ENCODE data around the gene VAMP4. TPM values are rescaled to one million over a fixed set of nuclear protein-coding genes. Genes with fewer than 3 reads are reported as not detected.

Gene VAMP4, protein sequence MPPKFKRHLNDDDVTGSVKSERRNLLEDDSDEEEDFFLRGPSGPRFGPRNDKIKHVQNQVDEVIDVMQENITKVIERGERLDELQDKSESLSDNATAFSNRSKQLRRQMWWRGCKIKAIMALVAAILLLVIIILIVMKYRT
- 1 to 10 TPM; 5.8 to 7.0 TPM for total RNA-seq

DNA sequence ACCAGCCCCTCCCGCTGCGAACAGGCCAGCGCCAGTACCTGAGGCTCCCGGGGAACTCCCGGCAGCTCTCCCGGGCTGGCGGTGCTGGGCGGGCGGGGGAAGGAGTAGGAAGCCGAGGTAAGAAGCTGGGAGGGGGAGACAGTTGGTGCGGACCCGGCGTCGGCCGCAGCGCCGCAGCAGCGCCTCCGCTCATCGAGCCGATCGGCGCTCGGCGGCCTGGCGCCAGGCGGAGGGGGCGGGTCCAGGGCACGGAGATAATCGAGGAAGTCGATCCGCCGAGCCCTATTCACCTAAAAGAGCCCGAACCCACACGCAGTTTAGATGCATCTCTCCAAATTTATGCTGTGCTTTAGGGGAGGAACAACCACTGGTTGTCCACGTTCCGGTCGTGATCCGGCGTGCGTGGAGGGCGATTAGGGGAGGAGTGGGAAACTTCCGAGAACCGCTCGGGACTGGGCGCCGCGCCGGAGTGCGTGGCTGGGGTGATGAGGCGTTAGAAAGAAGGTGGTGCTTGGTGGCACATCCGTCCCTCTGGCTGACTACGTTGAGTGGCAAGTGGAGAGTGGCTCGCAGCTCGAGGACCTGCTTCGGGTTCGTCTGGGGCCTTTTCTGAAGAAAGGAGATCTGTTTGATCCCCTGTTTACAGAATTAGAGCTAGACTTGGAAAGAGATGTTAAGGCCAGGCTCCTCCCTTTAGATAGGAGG, at the start of gene VAMP4:
Gene VAMP4, minus strand, starts transcription at position 194 of the 705 bp plus-strand sequence. CDS start 3,651 bp downstream, outside the sequence.
- ChIA-PET POLR2A (interaction anchor here (0.6 to 1.5 kb wide), 5 partner anchors 24 to 257 kb away, joined by 3 to 6 read pairs (median 4); partner anchors contain the start of genes DNM3, METTL13 and PRRC2C), CTCF (interaction anchor here (1.1 to 2.5 kb wide), 3 partner anchors 13 to 97 kb away, joined by 3 to 6 read pairs (median 4); partner anchors contain the start of gene METTL13)

- ChIA-PET CTCF (interaction anchor here (1.3 kb wide), 1 partner anchor 8 kb away, joined by 3 read pairs; no protein-coding TSS in a partner anchor), POLR2A (no interaction called here)
These were observed 48.5 kb upstream of the VAMP4 start for GRCh38 chr1:171790318-171790717.

DNA sequence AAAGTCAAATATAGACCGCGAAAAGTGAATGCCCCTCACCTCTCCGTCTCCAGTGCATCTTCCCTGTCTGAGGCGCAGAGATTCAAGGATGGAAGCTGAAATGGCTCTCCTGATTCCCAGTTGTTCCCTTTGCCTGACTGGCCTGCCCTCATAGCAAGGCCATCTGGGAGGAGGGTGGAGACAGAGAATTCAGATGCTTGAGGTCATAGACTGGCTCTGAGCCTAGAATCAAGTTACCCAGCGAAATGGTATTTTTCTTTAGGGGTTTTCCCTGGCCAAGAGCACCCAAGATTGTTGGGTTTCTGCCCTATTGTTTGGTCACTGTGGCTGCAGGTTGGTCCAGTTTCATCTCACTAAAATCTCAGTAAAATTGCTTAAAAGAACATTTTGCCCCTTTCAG, 46.8 kb upstream of the VAMP4 start:
- ChIA-PET CTCF (no interaction called here), POLR2A (no interaction called here)

DNA sequence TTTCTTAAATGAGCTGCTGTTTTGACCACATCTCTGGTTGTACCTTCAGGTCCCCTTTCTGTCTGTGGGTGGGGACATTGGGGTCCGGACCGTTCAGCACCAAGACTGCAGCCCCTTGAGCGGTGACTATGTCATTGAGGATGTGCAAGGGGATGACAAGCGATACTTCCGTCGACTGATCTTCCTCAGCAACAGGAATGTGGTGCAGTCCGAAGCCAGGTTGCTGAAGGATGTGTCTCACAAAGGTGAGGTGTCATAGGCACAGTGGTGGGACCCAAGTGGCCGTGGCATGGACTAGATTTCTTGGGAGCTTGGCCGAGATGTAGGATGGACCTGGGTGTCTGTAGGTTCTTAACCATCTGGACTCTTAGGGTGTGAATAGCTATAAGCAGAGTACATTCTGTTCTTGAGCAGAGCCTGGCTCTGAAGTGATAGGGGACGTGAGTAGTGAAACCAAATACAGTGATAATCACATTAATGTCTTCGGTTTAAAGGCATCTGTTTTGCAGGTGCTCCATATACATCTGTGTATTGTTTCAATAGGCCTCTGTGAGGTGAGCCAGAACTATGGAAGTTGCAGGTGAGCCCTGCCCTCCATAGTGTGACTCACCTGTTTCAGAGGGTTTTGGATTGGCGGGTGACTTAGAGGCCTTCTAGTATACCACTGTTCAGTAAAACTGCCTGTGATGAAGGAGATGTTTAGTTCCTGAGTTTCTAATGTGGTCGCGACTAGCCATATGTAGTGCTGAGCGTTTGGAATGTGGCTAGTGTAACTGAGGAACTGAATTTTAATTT, 46.0 kb upstream of the VAMP4 start:
- ChIA-PET CTCF (no interaction called here), POLR2A (no interaction called here)

GRCh38 chr1:171786534-171786933, 44.7 kb upstream of the VAMP4 start:
- ChIA-PET POLR2A (no interaction called here), CTCF (interaction anchor here (0.5 to 1.5 kb wide), 2 partner anchors 16 to 31 kb away, joined by 3 read pairs; no protein-coding TSS in a partner anchor)

DNA sequence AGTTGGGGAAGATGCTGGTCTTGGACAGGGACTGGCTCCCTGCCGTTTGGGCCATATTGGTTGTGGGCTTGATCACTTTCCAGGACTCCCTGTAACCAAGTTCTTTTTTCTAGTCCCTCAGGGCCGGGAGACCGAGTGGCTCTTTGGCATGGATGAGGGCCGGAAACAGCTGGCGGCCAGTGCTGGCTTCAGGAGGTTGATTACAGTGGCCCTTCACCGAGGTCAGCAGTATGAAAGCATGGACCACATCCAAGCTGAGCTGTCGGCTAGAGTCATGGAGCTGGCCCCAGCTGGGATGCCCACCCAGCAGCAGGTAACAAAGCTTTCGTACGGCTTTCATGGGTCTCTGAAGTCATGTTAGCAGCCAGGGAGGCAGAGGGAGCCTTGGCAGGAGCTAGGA, 43.9 kb upstream of the VAMP4 start:
- ChIA-PET POLR2A (no interaction called here), CTCF (interaction anchor here (1.5 kb wide), 1 partner anchor 16 kb away, joined by 3 read pairs; no protein-coding TSS in a partner anchor)

DNA sequence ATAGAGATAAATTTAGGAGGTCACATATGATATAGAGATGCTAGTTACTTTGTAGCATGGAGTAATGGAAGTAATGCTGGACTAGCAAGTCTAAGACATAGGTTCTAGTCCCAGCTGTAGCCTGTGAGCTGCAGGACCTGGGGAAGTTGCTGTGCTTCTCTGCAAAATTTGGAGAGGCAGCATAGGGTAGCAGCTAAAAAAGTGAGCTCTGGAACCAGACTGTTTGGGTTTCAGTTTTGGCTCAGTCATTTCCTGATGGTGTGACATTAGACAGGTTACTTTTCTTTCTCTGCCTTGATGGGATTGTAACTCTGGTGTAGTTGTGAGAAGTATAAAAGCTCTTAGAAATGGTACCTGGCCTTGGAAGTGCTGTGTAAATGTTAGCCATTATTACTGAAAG, 42.9 kb upstream of the VAMP4 start:
- ChIA-PET POLR2A (interaction anchor here (0.6 kb wide), 1 partner anchor 51 kb away, joined by 5 read pairs; no protein-coding TSS in a partner anchor), CTCF (interaction anchor here (1.5 kb wide), 1 partner anchor 201 kb away, joined by 4 read pairs; no protein-coding TSS in a partner anchor)

DNA sequence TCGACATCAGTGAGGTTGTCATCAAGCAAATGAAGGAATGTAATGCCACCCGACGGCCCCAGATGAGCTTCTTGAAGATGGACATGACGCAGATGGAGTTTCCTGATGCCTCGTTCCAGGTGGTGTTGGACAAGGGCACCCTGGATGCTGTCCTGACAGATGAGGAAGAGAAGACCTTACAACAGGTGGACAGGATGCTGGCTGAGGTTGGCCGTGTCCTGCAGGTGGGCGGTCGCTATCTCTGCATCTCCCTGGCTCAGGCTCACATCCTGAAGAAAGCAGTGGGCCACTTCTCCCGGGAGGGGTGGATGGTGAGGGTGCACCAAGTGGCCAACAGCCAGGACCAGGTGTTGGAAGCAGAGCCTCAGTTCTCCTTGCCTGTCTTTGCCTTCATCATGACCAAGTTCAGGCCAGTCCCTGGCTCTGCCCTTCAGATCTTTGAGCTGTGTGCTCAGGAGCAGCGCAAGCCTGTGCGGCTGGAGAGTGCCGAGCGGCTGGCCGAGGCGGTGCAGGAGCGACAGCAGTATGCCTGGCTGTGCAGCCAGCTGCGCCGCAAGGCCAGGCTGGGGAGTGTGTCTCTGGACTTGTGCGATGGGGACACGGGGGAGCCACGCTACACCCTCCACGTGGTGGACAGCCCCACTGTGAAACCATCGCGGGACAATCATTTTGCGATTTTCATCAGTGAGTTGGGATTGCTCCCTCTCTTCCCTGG, 42.1 kb upstream of the VAMP4 start:
- ChIA-PET CTCF (interaction anchor here (1.5 kb wide), 1 partner anchor 202 kb away, joined by 4 read pairs; no protein-coding TSS in a partner anchor), POLR2A (no interaction called here)

DNA sequence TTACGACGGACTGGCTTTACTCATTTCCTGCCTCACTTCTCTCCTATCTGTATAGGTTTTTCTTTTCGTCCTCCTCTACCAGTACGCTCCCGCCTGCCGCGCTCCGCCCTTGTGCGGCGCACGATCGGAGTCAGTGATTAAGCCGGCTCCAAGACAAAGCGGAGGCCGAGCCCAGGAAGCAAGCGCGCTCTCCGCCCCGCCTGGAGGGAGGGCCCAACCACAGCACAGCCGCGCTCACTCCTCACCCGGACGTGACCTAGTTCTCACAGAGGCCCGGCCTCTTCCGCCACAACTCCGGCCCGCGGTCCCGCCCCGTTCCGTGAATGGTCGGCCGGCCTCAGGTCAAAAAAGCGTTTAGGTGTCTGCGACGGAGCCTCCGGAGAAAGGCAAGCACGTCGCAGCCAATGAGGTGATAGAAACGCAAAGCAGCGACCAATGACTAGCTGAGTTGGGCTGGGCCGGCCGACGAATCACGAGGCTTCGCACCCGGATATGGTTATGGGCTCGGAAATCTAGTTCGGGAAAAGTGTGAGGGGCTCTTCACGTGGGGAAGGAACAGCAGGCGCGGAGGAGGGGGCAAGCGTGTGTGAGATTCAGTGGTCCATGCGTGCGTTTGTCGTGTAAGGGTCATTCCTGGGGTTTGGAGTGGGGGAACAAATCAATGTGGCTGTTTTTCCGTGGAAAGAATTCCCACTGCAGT, 39.5 kb upstream of the VAMP4 start, which contains the start of gene METTL13:
Gene METTL13, plus strand, starts transcription at position 485 of the 700 bp plus-strand sequence. CDS start 308 bp downstream, outside the sequence.
- POLR2A ChIA-PET, result interaction anchor here (0.7 to 1.5 kb wide), 3 partner anchors 38 to 679 kb away, joined by 3 to 6 read pairs (median 4); partner anchors contain the start of gene VAMP4
- CTCF ChIA-PET, result interaction anchor here (1.0 to 1.7 kb wide), 2 partner anchors 10 to 39 kb away, joined by 3 to 4 read pairs; partner anchors contain the start of gene VAMP4

DNA sequence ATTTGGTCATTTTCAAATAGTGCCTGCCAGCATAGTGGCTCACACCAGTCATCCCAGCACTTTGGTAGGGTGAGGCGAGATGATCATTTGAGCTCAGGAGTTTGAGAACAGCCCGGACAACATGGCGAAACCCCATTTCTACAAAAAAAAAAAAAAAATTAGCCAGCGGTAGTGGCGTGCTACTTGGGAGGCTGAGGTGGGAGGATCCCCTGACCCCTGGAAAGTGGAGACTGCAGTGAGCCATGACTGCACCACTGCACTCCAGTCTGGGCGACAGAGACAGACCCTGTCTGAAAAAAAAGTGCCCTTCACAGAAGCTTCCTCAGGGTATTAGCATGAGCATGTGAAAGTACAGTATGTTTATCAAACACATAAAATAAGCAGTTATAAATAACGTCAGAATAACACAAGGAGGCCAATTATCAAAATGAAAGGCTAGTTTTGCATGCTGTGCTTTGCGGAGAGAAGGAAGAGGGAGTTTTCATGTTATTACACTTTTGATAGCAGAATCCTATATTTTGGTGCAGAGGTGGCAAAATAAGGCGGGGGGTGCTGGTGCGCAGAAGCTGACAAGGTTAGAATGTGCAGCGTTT, 38.8 kb upstream of the VAMP4 start:
- CTCF ChIA-PET, result interaction anchor here (1.7 kb wide), 1 partner anchor 38 kb away, joined by 4 read pairs; the partner anchor contains the start of gene VAMP4

GRCh38 chr1:171772312-171772711, 30.4 kb upstream of the VAMP4 start:
- POLR2A ChIA-PET, result no interaction called here
- CTCF ChIA-PET, result no interaction called here

More for the DNA sequence above, 38.8 kb upstream of the VAMP4 start:
- POLR2A ChIA-PET, result interaction anchor here (0.8 to 1.5 kb wide), 3 partner anchors 37 to 404 kb away, joined by 3 to 6 read pairs (median 4); partner anchors contain the start of gene VAMP4

GRCh38 chr1:171769754-171770153, 27.9 kb upstream of the VAMP4 start:
- ChIA-PET CTCF (no interaction called here), POLR2A (no interaction called here)

- POLR2A ChIA-PET, result no interaction called here
These were observed 27.3 kb upstream of the VAMP4 start for GRCh38 chr1:171769171-171769570.

DNA sequence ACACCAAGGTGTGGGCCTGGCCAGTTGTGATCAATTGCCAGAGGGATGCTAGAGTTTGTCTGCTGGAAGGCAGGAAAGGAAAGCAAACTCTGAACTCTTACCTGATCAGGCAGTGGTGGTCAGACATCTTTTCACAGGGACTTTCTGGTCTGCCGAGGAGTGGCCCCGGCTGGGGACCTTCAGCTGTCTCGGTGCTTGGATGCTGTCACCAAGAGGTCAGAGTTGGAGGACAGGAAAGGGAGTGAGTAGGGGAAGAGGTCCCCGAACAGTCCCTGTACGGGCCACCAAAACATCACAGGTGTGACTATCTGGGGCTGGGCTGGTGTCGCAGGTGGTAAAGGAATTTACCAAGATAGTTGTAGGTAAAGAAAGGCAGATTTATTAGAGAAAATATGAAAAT, 21.9 kb upstream of the VAMP4 start:
- CTCF ChIA-PET, result no interaction called here
- POLR2A ChIA-PET, result no interaction called here

More at GRCh38 chr1:171769171-171769570, 27.3 kb upstream of the VAMP4 start:
- CTCF ChIA-PET, result no interaction called here

DNA sequence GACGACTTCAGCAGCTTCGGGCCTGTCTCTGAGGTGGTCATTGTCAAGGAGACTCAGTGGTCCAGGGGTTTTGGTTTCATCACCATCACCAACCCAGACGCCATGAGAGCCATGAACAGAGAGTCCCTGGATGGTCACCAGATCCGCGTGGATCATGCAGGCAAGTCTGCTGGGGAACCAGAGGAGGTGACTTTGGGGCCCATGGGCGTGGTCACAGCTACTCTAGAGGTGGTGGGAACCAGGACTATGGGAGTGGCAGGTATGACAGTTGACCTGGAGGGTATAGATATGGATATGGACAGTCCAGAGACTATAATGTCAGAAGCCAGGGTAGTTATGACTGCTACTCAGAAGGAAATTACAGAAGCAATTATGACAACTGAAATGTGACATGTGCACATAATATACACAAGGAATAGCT, 20.3 kb upstream of the VAMP4 start:
- ChIA-PET POLR2A (no interaction called here), CTCF (no interaction called here)

- ChIA-PET CTCF (no interaction called here), POLR2A (no interaction called here)
These were observed 16.1 kb upstream of the VAMP4 start for GRCh38 chr1:171758011-171758410.

DNA sequence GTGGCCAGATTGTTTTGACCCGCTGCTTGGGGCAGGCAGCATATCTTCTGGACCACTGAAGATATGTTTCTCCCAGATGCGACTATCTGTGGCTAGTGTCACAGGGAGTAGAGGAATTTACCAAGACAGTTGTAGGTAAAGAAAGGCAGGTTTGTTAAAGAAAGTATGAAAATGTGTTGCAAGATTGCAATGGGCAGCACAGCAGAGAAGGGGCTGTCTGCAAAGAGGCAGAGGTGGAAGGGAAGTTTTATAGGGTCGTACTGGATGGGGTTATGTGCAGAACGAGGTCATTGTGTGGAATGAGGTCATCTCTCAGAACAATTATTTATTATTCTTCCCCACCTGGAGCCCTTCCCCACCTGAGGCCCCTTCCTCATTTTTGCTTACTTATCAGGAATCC, 15.0 kb upstream of the VAMP4 start:
- CTCF ChIA-PET, result no interaction called here
- POLR2A ChIA-PET, result no interaction called here

DNA sequence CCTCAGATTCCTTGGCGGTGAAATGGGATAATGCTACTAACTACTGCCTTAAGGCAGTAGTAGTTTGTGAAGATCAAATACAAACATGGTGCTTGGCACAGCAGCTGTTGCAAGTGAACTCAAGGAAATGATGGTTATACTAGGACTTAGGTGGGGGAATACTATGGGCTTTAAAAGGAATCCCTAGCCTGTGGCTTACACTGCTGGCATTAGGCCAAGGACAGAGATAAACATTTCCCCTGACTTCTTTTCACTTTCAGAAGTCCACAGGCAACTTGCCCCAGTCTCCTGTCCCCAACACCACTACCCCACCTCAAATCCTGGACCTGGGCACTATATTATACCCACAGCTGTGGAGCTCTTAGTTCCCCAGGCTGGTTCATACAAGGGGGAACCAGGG, 13.1 kb upstream of the VAMP4 start:
- ChIA-PET CTCF (no interaction called here), POLR2A (no interaction called here)

All from activated CD8-positive, alpha-beta memory T cell treated with anti-CD3 and anti-CD28 coated beads for 36 hours (primary cell).